NOMO-1 (cell line): ENCODE results near the gene SEC14L1.
"Not testable (repeated sequence)": the region's sequence is repeated elsewhere in the genome, so short reads cannot be mapped to it uniquely, and the experiment has no call there.

Experiments
- DNase-seq, 2 experiments: peaks; one replicate each; lab custom pipeline; 2025; ENCODE audit not compliant: unreplicated experiment in 2 of 2; lab: John Stamatoyannopoulos, UW

The SEC14L1 gene

GRCh38 chr17:77140166-77140877, 447 bp upstream of the SEC14L1 start:
- peak; percentile 99 for DNase-seq

GRCh38 chr17:77141846-77142449, 1.2 kb downstream of the SEC14L1 start:
- no peak for DNase-seq

GRCh38 chr17:77142689-77143088, 1.9 kb downstream of the SEC14L1 start:
- DNase-seq = no peak

GRCh38 chr17:77143306-77143705, 2.5 kb downstream of the SEC14L1 start:
- no peak for DNase-seq

- no peak for DNase-seq
Measured at GRCh38 chr17:77144227-77144626, 3.5 kb downstream of the SEC14L1 start.

GRCh38 chr17:77145224-77145611, 4.4 kb downstream of the SEC14L1 start:
- DNase-seq = no peak

GRCh38 chr17:77145612-77146245, 5.0 kb downstream of the SEC14L1 start:
- no peak for DNase-seq

GRCh38 chr17:77146246-77146632, 5.5 kb downstream of the SEC14L1 start:
- peak in 1 of 2 experiments; percentile 14 for DNase-seq

GRCh38 chr17:77146882-77147281, 6.1 kb downstream of the SEC14L1 start:
- DNase-seq = no peak

- DNase-seq = no peak
Measured at GRCh38 chr17:77147357-77147801, 6.6 kb downstream of the SEC14L1 start.

- no peak for DNase-seq
Measured at GRCh38 chr17:77148077-77148939, 7.5 kb downstream of the SEC14L1 start.

GRCh38 chr17:77148940-77149510, 8.3 kb downstream of the SEC14L1 start:
- DNase-seq = no peak

- no peak for DNase-seq
Measured at GRCh38 chr17:77150196-77150595, 9.4 kb downstream of the SEC14L1 start.

- DNase-seq = no peak
Measured at GRCh38 chr17:77151186-77151585, 10.4 kb downstream of the SEC14L1 start.

- not testable (repeated sequence) for DNase-seq
Measured at GRCh38 chr17:77152056-77152455, 11.3 kb downstream of the SEC14L1 start.

GRCh38 chr17:77153472-77153871, 12.7 kb downstream of the SEC14L1 start:
- DNase-seq = no peak

GRCh38 chr17:77153999-77154586, 13.3 kb downstream of the SEC14L1 start:
- no peak for DNase-seq

- DNase-seq = no peak
Measured at GRCh38 chr17:77155125-77155524, 14.4 kb downstream of the SEC14L1 start.

GRCh38 chr17:77157766-77158165, 17.0 kb downstream of the SEC14L1 start:
- not testable (repeated sequence) for DNase-seq
